ENCODE data around the gene ADARB1. TPM values are rescaled to one million over a fixed set of nuclear protein-coding genes. Genes with fewer than 3 reads are reported as not detected.

ADARB1 gene
- total and polyA plus RNA-seq, 9 donors: 6.0 to 23.7 (median 16.3) TPM

DNA sequence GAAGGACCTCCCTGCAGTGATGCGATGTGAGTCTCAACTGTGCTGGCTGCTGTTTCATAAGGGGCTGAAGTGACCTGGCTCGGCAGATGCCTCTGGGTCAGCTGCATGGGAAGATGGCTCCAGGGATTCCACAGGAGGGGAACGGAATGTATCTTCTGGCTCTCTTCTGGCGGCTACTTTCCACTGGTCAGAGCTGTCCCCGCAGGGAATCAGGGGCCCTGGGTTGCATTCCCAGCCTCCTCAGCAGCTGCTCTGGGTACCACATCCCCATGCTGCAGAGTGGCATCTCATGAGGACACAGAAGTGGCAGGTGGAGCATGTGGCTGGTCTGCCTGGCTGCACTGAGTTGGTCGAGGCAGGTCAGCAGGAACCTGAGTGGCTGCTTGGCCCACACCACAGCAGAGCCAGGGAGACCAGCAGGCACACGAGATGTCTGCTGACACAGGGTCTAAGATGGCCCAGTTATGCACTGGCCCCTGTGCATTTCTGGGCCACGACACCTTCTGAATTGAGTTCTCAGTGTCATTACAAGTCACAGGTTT is 170.5 kb downstream of the ADARB1 start:
- WGBS, 3 donors: 71 to 81% (median 72%) methylated on average over 8 of the region's 8 CpGs
- Histone ChIP-seq H3K4me1 (ENCODE audit: insufficient read depth) (peaks cover 4% of the 10 kb centered on the region), H3K27ac (no peak overlapping the region), H3K9me3 (peaks cover 3 to 4% of the 10 kb centered on the region in 2 donors), H3K27me3 (no peaks in the 10 kb centered on the region), H3K4me3 (no peak overlapping the region), H3K36me3 (no peaks in the 10 kb centered on the region)
- TF ChIP-seq EP300 (IDR thresholded peaks at IDR 0.05) (no peak), POLR2A (IDR thresholded peaks at IDR 0.05) (no peak)
- TF ChIP-seq, protein P1, sequence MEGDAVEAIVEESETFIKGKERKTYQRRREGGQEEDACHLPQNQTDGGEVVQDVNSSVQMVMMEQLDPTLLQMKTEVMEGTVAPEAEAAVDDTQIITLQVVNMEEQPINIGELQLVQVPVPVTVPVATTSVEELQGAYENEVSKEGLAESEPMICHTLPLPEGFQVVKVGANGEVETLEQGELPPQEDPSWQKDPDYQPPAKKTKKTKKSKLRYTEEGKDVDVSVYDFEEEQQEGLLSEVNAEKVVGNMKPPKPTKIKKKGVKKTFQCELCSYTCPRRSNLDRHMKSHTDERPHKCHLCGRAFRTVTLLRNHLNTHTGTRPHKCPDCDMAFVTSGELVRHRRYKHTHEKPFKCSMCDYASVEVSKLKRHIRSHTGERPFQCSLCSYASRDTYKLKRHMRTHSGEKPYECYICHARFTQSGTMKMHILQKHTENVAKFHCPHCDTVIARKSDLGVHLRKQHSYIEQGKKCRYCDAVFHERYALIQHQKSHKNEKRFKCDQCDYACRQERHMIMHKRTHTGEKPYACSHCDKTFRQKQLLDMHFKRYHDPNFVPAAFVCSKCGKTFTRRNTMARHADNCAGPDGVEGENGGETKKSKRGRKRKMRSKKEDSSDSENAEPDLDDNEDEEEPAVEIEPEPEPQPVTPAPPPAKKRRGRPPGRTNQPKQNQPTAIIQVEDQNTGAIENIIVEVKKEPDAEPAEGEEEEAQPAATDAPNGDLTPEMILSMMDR (IDR thresholded peaks at IDR 0.05): no peak
- intact Hi-C loops (cut with DNase I): no loop called here
- DNase-seq: no peak

DNA sequence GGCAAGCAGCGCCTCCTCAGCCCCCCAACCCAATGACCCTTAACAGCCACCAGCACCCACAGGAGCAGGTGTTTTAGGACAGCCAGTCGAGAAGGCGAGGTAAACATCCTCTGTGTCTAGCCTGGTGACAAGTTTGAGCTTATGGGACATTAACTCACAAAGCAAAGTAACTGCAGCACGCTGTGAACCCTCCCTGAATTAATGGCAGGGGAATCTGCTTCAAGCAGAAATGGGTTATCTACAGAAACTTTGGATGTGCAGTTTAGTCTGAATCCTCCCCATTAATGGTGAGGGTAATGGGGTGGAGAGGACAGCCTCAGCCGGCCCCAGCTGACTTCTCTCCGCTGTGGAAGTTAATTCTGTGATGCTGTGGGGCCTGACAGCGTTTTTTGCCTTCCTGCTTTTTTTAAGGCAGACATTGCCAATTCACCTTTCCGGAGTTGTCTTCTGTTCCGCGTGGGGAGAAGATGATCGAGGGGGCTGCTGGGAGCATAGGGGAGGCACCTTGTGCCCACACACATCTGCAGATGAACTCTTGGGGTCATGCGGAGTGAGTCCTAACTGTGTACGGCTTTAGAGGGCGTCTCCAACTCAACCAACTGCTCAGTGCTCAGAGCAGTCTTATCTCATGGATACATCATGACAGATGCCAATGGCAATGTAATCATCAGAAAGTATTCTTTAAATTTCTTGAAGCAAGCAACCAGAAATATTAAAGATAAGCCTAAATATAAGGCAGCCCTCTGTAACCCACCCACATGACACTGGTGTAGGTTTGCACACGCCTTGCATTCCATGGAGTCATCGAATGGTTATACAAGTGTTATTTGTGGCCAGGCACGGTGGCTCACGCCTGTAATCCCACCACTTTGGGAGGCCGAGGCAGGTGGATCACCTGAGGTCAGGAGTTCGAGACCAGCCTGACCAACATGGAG is 172.3 kb downstream of the ADARB1 start:
- Histone ChIP-seq H3K4me1 (ENCODE audit: insufficient read depth) (peaks cover 4% of the 10 kb centered on the region), H3K9me3 (peaks cover 0 to 1% of the 10 kb centered on the region in 2 donors), H3K36me3 (no peaks in the 10 kb centered on the region), H3K4me3 (no peak overlapping the region), H3K27ac (no peak overlapping the region), H3K27me3 (no peaks in the 10 kb centered on the region)
- no peak for TF ChIP-seq EP300 (IDR thresholded peaks at IDR 0.05)
- TF ChIP-seq, protein P1 (IDR thresholded peaks at IDR 0.05): no peak
- intact Hi-C loops (cut with DNase I): no loop called here
- WGBS, 3 donors: 75 to 82% (median 77%) methylated on average over 20 of the region's 20 CpGs
- DNase-seq: no peak

GRCh38 chr21:45248301-45248892 is 174.0 kb downstream of the ADARB1 start:
- no peak overlapping the region for H3K27ac ChIP-seq
- 37 to 48% (median 39%) methylated on average over 13 of the region's 13 CpGs for WGBS, 3 donors
- peaks cover 4% of the 10 kb centered on the region for H3K4me1 ChIP-seq (ENCODE audit: insufficient read depth)
- peak overlapping the region; percentile 14 for H3K4me3 ChIP-seq
- H3K36me3 ChIP-seq: no peaks in the 10 kb centered on the region
- TF ChIP-seq POLR2A (IDR thresholded peaks at IDR 0.05): no peak
- TF ChIP-seq, protein P1 (IDR thresholded peaks at IDR 0.05): no peak
- TF ChIP-seq EP300 (IDR thresholded peaks at IDR 0.05): no peak
- H3K9me3 ChIP-seq: no peaks in the 10 kb centered on the region
- intact Hi-C loops (cut with DNase I): no loop called here
- no peak for DNase-seq
- no peaks in the 10 kb centered on the region for H3K27me3 ChIP-seq

DNA sequence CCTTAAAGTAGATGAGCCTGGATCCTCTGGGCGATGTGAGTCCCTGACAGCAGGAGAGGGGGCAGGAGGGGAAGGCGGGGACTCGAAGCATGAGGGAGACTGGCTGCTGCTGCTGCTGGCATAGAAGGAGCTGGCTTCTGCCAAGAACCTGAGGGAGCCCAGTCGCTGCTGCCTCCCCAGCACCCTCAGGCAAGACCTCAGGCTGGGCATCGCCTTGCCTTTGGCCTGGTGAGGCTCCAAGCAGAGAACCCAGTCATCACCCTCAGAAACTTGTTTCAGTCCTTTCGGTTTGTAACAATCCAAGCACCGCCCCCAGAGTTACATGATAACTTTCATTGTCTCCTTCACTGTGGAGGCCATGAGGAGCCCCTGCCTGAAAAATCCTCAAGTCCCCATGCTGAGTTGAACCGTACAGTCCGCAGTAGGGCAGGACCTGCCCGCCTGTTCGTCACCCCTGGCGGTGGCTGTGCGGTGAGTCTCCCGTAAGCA is 174.6 kb downstream of the ADARB1 start:
- H3K27me3 ChIP-seq: no peaks in the 10 kb centered on the region
- TF ChIP-seq, protein P1 (IDR thresholded peaks at IDR 0.05): no peak
- no peak for TF ChIP-seq POLR2A (IDR thresholded peaks at IDR 0.05)
- no peak for TF ChIP-seq EP300 (IDR thresholded peaks at IDR 0.05)
- H3K9me3 ChIP-seq: no peaks in the 10 kb centered on the region
- peak in 1 of 5 donors; percentile 24 for DNase-seq
- H3K36me3 ChIP-seq: no peaks in the 10 kb centered on the region
- H3K4me1 ChIP-seq (ENCODE audit: insufficient read depth): peaks cover 4% of the 10 kb centered on the region
- WGBS, 3 donors: 23 to 31% (median 26%) methylated on average over 14 of the region's 14 CpGs
- intact Hi-C loops (cut with DNase I): no loop called here
- H3K4me3 ChIP-seq: peak overlapping the region; percentile 14
- H3K27ac ChIP-seq: no peak overlapping the region

All from ovary (tissue), 9 donors.